Nephron progenitor cell (in vitro differentiated cells): ENCODE results near the gene RCAN1.

ENCODE experiments used
- DNase-seq: peaks from one replicate; pipeline ENCODE4 v3.0.0; 2021
- H3K27ac Mint-ChIP-seq: 2 replicates; pipeline ENCODE4 v1.8.0; 2021; ENCODE audit warnings: mild to moderate bottlenecking, moderate library complexity, mixed read lengths
- H3K27me3 Mint-ChIP-seq: 2 replicates; pipeline ENCODE4 v1.8.0; 2021; ENCODE audit warnings: mild to moderate bottlenecking, low read depth, mixed read lengths; ENCODE audit not compliant: poor library complexity
- H3K36me3 Mint-ChIP-seq: 2 replicates; pipeline ENCODE4 v1.8.0; 2021; ENCODE audit warnings: low read depth, mixed read lengths
- H3K4me1 Mint-ChIP-seq: 2 replicates; pipeline ENCODE4 v1.8.0; 2021; ENCODE audit warnings: mixed read lengths
- H3K4me3 Mint-ChIP-seq: 2 replicates; pipeline ENCODE4 v1.8.0; 2021; ENCODE audit warnings: mild to moderate bottlenecking, moderate library complexity, mixed read lengths
- H3K9me3 Mint-ChIP-seq: 2 replicates; pipeline ENCODE4 v1.8.0; 2021; ENCODE audit warnings: mild to moderate bottlenecking, moderate library complexity, mixed read lengths
- TF ChIP-seq, protein P1 (sequence below): fragments of 200-600 bp; sonication (generic); IDR thresholded peaks from 2 replicates; pipeline ENCODE4 v1.5.0; 2021; ENCODE audit warnings: antibody characterized with exemption

The RCAN1 gene

DNA sequence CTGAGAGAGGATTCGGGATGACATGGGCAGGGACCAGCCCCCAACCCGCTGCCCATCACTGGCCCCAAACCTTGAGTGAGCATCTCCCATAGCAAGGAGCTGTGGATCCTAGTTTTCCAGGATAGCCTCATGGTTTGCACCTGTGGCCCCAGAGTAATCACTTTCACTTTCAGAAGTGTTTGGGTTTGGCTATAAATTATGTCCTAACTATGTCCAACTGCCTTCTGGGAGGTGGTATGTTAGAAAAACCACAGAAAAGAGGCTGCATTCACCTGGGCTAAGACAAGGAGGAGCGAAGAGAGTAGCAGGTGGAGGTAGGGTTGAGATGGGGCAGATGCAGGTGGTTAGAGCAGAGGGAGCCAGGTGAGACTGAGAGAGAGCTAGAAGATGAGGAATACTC, 34.5 kb upstream of the RCAN1 start:
- H3K9me3 Mint-ChIP-seq = peaks cover 25% of the 10 kb centered on the region
- no peak overlapping the region for H3K27ac Mint-ChIP-seq
- H3K27me3 Mint-ChIP-seq = peaks cover 16% of the 10 kb centered on the region
- no peak for DNase-seq
- H3K36me3 Mint-ChIP-seq = no peaks in the 10 kb centered on the region
- TF ChIP-seq, protein P1, sequence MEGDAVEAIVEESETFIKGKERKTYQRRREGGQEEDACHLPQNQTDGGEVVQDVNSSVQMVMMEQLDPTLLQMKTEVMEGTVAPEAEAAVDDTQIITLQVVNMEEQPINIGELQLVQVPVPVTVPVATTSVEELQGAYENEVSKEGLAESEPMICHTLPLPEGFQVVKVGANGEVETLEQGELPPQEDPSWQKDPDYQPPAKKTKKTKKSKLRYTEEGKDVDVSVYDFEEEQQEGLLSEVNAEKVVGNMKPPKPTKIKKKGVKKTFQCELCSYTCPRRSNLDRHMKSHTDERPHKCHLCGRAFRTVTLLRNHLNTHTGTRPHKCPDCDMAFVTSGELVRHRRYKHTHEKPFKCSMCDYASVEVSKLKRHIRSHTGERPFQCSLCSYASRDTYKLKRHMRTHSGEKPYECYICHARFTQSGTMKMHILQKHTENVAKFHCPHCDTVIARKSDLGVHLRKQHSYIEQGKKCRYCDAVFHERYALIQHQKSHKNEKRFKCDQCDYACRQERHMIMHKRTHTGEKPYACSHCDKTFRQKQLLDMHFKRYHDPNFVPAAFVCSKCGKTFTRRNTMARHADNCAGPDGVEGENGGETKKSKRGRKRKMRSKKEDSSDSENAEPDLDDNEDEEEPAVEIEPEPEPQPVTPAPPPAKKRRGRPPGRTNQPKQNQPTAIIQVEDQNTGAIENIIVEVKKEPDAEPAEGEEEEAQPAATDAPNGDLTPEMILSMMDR = no peak
- H3K4me3 Mint-ChIP-seq = no peak overlapping the region
- peaks cover 19% of the 10 kb centered on the region for H3K4me1 Mint-ChIP-seq

DNA sequence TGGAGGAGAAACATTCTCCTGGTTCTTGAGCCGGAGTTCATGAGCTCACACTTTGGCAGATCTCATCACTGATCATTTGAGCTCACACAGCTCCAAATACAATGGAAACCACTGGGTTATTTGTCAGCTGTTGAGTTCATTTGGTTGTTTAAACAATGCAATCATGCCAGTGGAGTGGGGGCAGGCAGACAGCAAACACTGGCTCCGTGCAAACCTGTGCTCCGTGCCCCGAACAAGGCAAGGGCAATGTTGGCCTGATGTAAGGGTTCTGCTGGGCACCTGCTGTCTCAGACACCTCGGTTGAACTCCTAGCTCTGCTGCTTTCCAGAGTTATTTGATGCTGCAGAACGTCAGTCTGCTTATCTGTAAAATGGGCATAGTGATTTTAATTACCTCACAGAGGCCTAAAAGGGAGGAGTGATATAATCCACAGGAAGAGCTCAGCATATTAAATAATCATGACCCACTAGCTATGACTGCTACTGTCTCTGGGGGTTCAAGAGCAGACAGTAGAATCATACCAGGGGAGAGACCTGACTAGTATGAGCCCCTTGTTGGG, 33.9 kb upstream of the RCAN1 start:
- Mint-ChIP-seq H3K27me3 (peaks cover 15% of the 10 kb centered on the region), H3K9me3 (peaks cover 25% of the 10 kb centered on the region), H3K27ac (no peak overlapping the region), H3K4me1 (peaks cover 19% of the 10 kb centered on the region), H3K36me3 (no peaks in the 10 kb centered on the region), H3K4me3 (no peak overlapping the region)
- no peak for DNase-seq
- TF ChIP-seq, protein P1 = no peak

DNA sequence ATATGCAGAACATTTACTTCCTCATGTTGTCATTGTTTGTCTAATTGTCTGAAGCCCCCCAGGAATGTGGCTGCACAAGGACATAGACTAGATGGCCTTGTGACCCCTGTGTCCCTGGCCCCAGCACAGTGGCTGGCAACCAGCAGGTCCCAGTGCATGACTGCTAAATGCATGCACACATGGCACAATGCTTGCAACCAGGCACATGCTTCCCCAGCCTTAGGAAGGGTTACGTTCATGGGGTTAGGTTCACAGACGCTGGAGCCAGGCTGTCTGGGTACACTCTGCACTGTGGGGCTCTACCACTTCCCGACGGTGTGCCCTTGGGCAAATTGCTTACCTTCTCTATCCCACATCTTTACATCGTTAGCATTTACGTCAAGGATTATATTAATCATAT, 32.6 kb upstream of the RCAN1 start:
- Mint-ChIP-seq H3K4me3 (no peak overlapping the region), H3K27me3 (peaks cover 16% of the 10 kb centered on the region), H3K9me3 (peaks cover 19% of the 10 kb centered on the region), H3K4me1 (peaks cover 19% of the 10 kb centered on the region), H3K27ac (no peak overlapping the region), H3K36me3 (no peaks in the 10 kb centered on the region)
- TF ChIP-seq, protein P1 = no peak
- DNase-seq = no peak

DNA sequence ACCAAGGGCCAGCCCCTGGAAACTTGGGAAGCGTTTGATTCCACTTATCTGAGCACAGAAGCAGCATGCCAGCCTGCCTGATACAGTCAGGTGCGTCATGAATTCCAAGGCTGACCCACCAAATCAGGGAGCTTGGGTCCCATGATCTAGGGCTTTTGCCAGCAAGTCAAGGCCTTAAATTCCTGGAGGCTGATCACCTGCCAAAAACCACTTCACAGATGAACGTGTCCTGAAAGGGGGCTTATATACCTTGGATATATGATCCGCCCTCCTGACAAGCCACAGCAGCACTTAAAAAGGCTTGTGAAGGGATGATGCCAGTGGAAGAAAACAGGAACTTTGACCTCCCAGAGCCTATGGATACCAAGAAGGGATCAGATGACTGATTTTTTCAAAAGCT, 29.9 kb upstream of the RCAN1 start:
- H3K4me3 Mint-ChIP-seq = no peak overlapping the region
- no peaks in the 10 kb centered on the region for H3K36me3 Mint-ChIP-seq
- TF ChIP-seq, protein P1 = no peak
- peaks cover 18% of the 10 kb centered on the region for H3K27me3 Mint-ChIP-seq
- no peak overlapping the region for H3K27ac Mint-ChIP-seq
- H3K4me1 Mint-ChIP-seq = peaks cover 19% of the 10 kb centered on the region
- DNase-seq = no peak
- peaks cover 3% of the 10 kb centered on the region for H3K9me3 Mint-ChIP-seq

DNA sequence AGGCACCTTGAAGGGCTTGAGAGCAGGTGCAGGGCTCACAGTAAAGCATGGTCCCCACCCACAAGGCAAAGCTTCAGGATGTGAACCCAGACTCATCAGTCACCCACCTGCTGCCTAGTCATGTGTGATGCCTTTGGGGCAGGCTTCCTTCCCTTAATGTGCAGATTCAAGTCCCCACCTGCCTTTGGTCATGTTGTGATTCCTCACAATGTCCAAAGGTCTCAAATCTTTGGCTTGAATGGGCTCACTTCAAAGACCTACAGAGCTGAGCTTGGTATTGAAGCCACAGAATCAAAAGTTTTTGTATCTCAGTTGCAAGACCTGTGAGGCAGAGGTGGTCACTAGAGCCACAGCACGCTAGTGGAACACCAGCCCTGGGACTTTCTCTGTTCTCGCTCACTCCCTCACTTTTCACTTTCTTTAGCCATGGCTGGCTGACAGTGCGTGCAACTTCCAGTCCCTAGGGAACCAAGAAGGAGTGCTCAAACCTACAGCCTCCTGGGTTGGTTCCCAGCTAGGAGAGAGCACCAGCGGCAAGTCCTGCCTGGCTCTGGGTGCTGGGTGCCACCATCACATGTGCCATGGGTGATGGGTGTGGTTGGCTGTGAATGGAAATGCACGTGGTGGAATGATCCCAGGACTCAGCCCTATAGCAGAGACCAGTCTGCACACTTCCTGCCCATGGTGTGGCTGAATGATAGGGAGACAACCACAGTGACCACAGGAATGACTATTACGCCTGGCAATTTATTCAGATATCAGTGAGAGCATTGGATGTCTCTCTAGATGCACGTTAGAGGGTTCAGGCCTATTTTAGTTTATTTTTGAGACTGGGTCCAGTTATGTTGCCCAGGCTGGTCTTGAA, 27.5 kb upstream of the RCAN1 start:
- Mint-ChIP-seq H3K36me3 (no peaks in the 10 kb centered on the region), H3K27me3 (peaks cover 10% of the 10 kb centered on the region), H3K9me3 (peaks cover 3% of the 10 kb centered on the region), H3K4me3 (no peak overlapping the region), H3K4me1 (peaks cover 7% of the 10 kb centered on the region), H3K27ac (no peak overlapping the region)
- DNase-seq = no peak
- TF ChIP-seq, protein P1 = no peak

DNA sequence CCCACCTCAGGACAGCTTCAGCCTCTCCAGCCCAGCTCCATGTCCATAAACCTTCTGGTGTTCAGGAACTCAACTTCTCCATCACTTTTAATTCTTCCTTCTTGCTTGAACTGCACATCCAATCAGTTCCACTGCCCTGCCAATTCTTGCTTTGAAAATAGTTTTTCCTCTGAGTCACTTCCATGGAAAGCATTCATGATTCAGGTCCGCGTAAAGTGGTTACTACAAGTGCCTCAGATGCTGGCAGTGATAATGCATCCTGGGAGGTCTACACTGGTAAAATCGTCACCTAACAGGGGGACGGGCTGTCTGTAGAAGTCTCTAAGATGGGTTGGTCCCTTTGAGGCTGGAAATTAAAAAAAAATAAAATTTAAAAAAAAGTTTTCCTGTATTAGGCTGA, 25.9 kb upstream of the RCAN1 start:
- TF ChIP-seq, protein P1 = no peak
- no peaks in the 10 kb centered on the region for H3K36me3 Mint-ChIP-seq
- DNase-seq = no peak
- H3K4me1 Mint-ChIP-seq = peaks cover 5% of the 10 kb centered on the region
- peaks cover 3% of the 10 kb centered on the region for H3K9me3 Mint-ChIP-seq
- peaks cover 14% of the 10 kb centered on the region for H3K27me3 Mint-ChIP-seq
- no peak overlapping the region for H3K27ac Mint-ChIP-seq
- H3K4me3 Mint-ChIP-seq = no peak overlapping the region
